OCI-LY7 (cell line): ENCODE results near the gene KRTAP9-7. TPM values are rescaled to one million over a fixed set of nuclear protein-coding genes. Genes with fewer than 3 reads are reported as not detected.

Experiments used
- BruUV-seq: library from RNA; stranded (reverse); fragments of 400-500 nt; replicated peaks from 2 replicates; lab custom pipeline; 2021; lab: Mats Ljungman, UMichigan
- CTCF ChIA-PET: fragments of 300-600 bp; sonication (Branson Sonifier 250); formaldehyde crosslinking; loops from one replicate; lab custom pipeline; 2022; ENCODE audit warnings: antibody characterized with exemption; ENCODE audit not compliant: unreplicated experiment; lab: Charles Lee
- POLR2A ChIA-PET: fragments of 300-600 bp; sonication (Branson Sonifier 250); formaldehyde crosslinking; loops from one replicate; lab custom pipeline; 2022; ENCODE audit warnings: antibody characterized with exemption; lab: Charles Lee
- DNase-seq: peaks from one replicate; pipeline ENCODE4 v3.0.0-alpha.2; 2015; ENCODE audit warnings: low spot score
- H2AFZ ChIP-seq: fragments of 200-600 bp; sonication (generic), shearing (Covaris generic); 2 replicates; pipeline ENCODE4 v1.6.1; 2014; ENCODE audit warnings: mild to moderate bottlenecking, antibody characterized with exemption, low read length, moderate library complexity
- H3K27ac ChIP-seq: fragments of 200-600 bp; sonication (generic); 2 replicates; pipeline ENCODE4 v1.5.1; 2014; ENCODE audit warnings: mixed run types, low read depth, mild to moderate bottlenecking, moderate library complexity, low read length, inconsistent platforms; ENCODE audit not compliant: poor library complexity, severe bottlenecking
- H3K36me3 ChIP-seq: fragments of 200-600 bp; sonication (generic); 2 replicates; pipeline ENCODE4 v1.6.1; 2014; ENCODE audit warnings: mild to moderate bottlenecking, antibody characterized with exemption, low read length, moderate library complexity, mixed read lengths; ENCODE audit not compliant: insufficient read depth
- H3K4me1 ChIP-seq: fragments of 200-600 bp; sonication (generic); 2 replicates; pipeline ENCODE4 v1.5.1; 2014; ENCODE audit warnings: mild to moderate bottlenecking, low read length; ENCODE audit not compliant: insufficient read depth, poor library complexity, severe bottlenecking
- H3K4me2 ChIP-seq: fragments of 200-600 bp; sonication (generic); 2 replicates; pipeline ENCODE4 v1.6.1; 2014; ENCODE audit warnings: mild to moderate bottlenecking, low read length
- H3K4me3 ChIP-seq: fragments of 200-600 bp; sonication (generic); 2 replicates; pipeline ENCODE4 v1.5.1; 2014; ENCODE audit warnings: mild to moderate bottlenecking, low read depth, low read length; ENCODE audit not compliant: poor library complexity, severe bottlenecking
- H3K79me2 ChIP-seq: fragments of 200-600 bp; sonication (generic); 2 replicates; pipeline ENCODE4 v1.6.1; 2016; ENCODE audit warnings: low read depth, mild to moderate bottlenecking, low read length, moderate library complexity, mixed read lengths; ENCODE audit not compliant: insufficient read depth
- H3K9me2 ChIP-seq: fragments of 200-600 bp; sonication (generic); 2 replicates; pipeline ENCODE4 v1.6.1; 2016; ENCODE audit warnings: mild to moderate bottlenecking, low read length, mixed read lengths; ENCODE audit not compliant: insufficient read depth
- H3K9me3 ChIP-seq: fragments of 200-600 bp; sonication (generic); 2 replicates; pipeline ENCODE4 v1.6.1; 2014; ENCODE audit warnings: mild to moderate bottlenecking, mixed run types, low read length, mixed read lengths
- H4K20me1 ChIP-seq: fragments of 200-600 bp; sonication (generic); 2 replicates; pipeline ENCODE4 v1.6.1; 2014; ENCODE audit warnings: mild to moderate bottlenecking, antibody characterized with exemption, low read length, moderate library complexity, mixed read lengths; ENCODE audit not compliant: insufficient read depth
- CTCF ChIP-seq: fragments of 200-600 bp; sonication (generic); conservative IDR thresholded peaks from 2 replicates; pipeline ENCODE4 v1.5.1; 2014; ENCODE audit warnings: mild to moderate bottlenecking, antibody characterized with exemption, low read length, moderate library complexity, mixed read lengths
- EZH2phosphoT487 ChIP-seq: fragments of 200-600 bp; sonication (generic); IDR thresholded peaks from 2 replicates; pipeline ENCODE4 v1.6.1; 2018; ENCODE audit warnings: low read depth, borderline replicate concordance, mild to moderate bottlenecking, mixed run types, antibody characterized with exemption, low read length, moderate library complexity, mixed read lengths
- intact Hi-C: fragments of 100-400 bp; cut with micrococcal nuclease; formaldehyde crosslinking; loops from one replicate; pipeline ENCODE4 v1.10.0; 2022; ENCODE audit not compliant: unreplicated experiment
- total RNA-seq, 2 experiments: library from RNA; depleted of rRNA in 1 of 2; stranded (reverse); fragments of >200 nt in 1 of 2; shearing (Covaris generic) in 1 of 2; gene quantifications; 2 replicates each; pipeline ENCODE4 v1.2.3, GENCODE V29; 2014 to 2022

KRTAP9-7 gene
- total RNA-seq, 2 experiments from 2014 or later = not detected

GRCh38 chr17:41301916-41302901 lies 26.7 kb downstream of the KRTAP9-7 start, which contains the start of gene KRTAP29-1:
KRTAP29-1 (minus strand) TSS chr17:41302851; CDS start chr17:41302851, 0 bp downstream.
- BruUV-seq = no TSS peak
- Histone ChIP-seq H3K4me1 (no peaks in the 10 kb centered on the region), H2AFZ (no peak within 1 kb of the TSS), H3K4me2 (no peak within 1 kb of the TSS), H3K9me2 (no peaks in the 10 kb centered on the region), H3K79me2 (no peaks in the 10 kb centered on the region), H3K36me3 (no peaks in the 10 kb centered on the region), H3K4me3 (no peak within 1 kb of the TSS), H3K27ac (no peak within 1 kb of the TSS), H3K9me3 (no peaks in the 10 kb centered on the region), H4K20me1 (no peaks in the 10 kb centered on the region)
- TF ChIP-seq CTCF (no peak), EZH2phosphoT487 (no peak)
- ChIA-PET POLR2A (no interaction called here), CTCF (no interaction called here)
- DNase-seq = no peak
- intact Hi-C loops = no loop called here

- POLR2A ChIA-PET = no interaction called here
- no peaks in the 10 kb centered on the region for H3K9me2 ChIP-seq
- H4K20me1 ChIP-seq = no peaks in the 10 kb centered on the region
- H3K4me3 ChIP-seq = no peak overlapping the region
- H3K4me2 ChIP-seq = no peak overlapping the region
- intact Hi-C loops = no loop called here
- no peaks in the 10 kb centered on the region for H3K36me3 ChIP-seq
- no peak for TF ChIP-seq EZH2phosphoT487
- no peak for TF ChIP-seq CTCF
- no peaks in the 10 kb centered on the region for H3K9me3 ChIP-seq
- CTCF ChIA-PET = no interaction called here
- no peak for DNase-seq
- no peaks in the 10 kb centered on the region for H3K4me1 ChIP-seq
- no peak overlapping the region for H3K27ac ChIP-seq
- BruUV-seq = no TSS peak
- H2AFZ ChIP-seq = no peak overlapping the region
- H3K79me2 ChIP-seq = no peaks in the 10 kb centered on the region
Measured at GRCh38 chr17:41302981-41303380, 27.5 kb downstream of the KRTAP9-7 start.

- no peak overlapping the region for H3K27ac ChIP-seq
- no peaks in the 10 kb centered on the region for H3K9me3 ChIP-seq
- H3K4me3 ChIP-seq = no peak overlapping the region
- no TSS peak for BruUV-seq
- DNase-seq = no peak
- no peaks in the 10 kb centered on the region for H3K9me2 ChIP-seq
- H2AFZ ChIP-seq = no peak overlapping the region
- H3K79me2 ChIP-seq = no peaks in the 10 kb centered on the region
- no peaks in the 10 kb centered on the region for H4K20me1 ChIP-seq
- no peak for TF ChIP-seq CTCF
- no peak for TF ChIP-seq EZH2phosphoT487
- H3K4me2 ChIP-seq = no peak overlapping the region
- ChIA-PET CTCF (no interaction called here), POLR2A (no interaction called here)
- H3K36me3 ChIP-seq = no peaks in the 10 kb centered on the region
- H3K4me1 ChIP-seq = peaks cover 8% of the 10 kb centered on the region
- intact Hi-C loops = no loop called here
Measured at GRCh38 chr17:41304091-41304490, 28.6 kb downstream of the KRTAP9-7 start.
